Osteoblast (primary cell): ENCODE results near the gene ACOT7. TPM values are rescaled to one million over a fixed set of nuclear protein-coding genes. Genes with fewer than 3 reads are reported as not detected.

Experiments
- DNase-seq: peaks from one replicate; pipeline ENCODE4 v3.0.0; 2011; ENCODE audit warnings: low spot score, mixed read lengths; ENCODE audit not compliant: insufficient read length; ENCODE audit errors: missing footprints
- H2AFZ ChIP-seq: 2 replicates; pipeline ENCODE4 v1.6.0; 2011; ENCODE audit warnings: mild to moderate bottlenecking, low read length
- H3K27ac ChIP-seq: 2 replicates; pipeline ENCODE4 v1.5.1; 2011; ENCODE audit warnings: mild to moderate bottlenecking, low read depth, low read length, moderate library complexity
- H3K27me3 ChIP-seq: 2 replicates; pipeline ENCODE4 v1.6.0; 2012; ENCODE audit warnings: mild to moderate bottlenecking, control low read depth, inconsistent platforms, low read length, moderate library complexity; ENCODE audit not compliant: insufficient read depth
- H3K36me3 ChIP-seq: 2 replicates; pipeline ENCODE4 v1.5.1; 2011; ENCODE audit warnings: mild to moderate bottlenecking, low read length, control low read depth, moderate library complexity; ENCODE audit not compliant: insufficient read depth
- H3K4me1 ChIP-seq: 2 replicates; pipeline ENCODE4 v1.5.1; 2011; ENCODE audit warnings: mild to moderate bottlenecking, low read length, control low read depth, moderate library complexity; ENCODE audit not compliant: insufficient read depth
- H3K4me2 ChIP-seq: 2 replicates; pipeline ENCODE4 v1.6.0; 2011; ENCODE audit warnings: mild to moderate bottlenecking, low read length; ENCODE audit not compliant: insufficient read depth
- H3K4me3 ChIP-seq: fragments of 200-600 bp; sonication (generic); 3 replicates; pipeline ENCODE4 v1.5.1; 2012; ENCODE audit warnings: mild to moderate bottlenecking, low read length, inconsistent platforms; ENCODE audit not compliant: insufficient read depth
- H3K79me2 ChIP-seq: 2 replicates; pipeline ENCODE4 v1.6.0; 2012; ENCODE audit warnings: mild to moderate bottlenecking, low read length, control low read depth, inconsistent platforms; ENCODE audit not compliant: insufficient read depth
- H3K9me3 ChIP-seq: 2 replicates; pipeline ENCODE4 v1.5.1; 2011; ENCODE audit warnings: low read depth, low read length, control low read depth
- H4K20me1 ChIP-seq: 2 replicates; pipeline ENCODE4 v1.6.0; 2012; ENCODE audit warnings: mild to moderate bottlenecking, low read length, control low read depth; ENCODE audit not compliant: insufficient read depth
- CTCF ChIP-seq: IDR thresholded peaks from 2 replicates; pipeline ENCODE4 v1.5.1; 2011; ENCODE audit warnings: mild to moderate bottlenecking, low read depth, low read length, moderate library complexity; ENCODE audit errors: extremely low read depth
- total RNA-seq: library from RNA; depleted of rRNA; stranded (reverse); fragments of >200 nt; gene quantifications from 2 replicates; pipeline ENCODE4 v1.2.3, GENCODE V29; 2012

ACOT7 gene
- total RNA-seq, 1 donor: 10.9 TPM

GRCh38 chr1:6348511-6349191 is 44.9 kb downstream of the ACOT7 start:
- DNase-seq: peak; percentile 94
- H3K4me2 ChIP-seq: peak overlapping the region; percentile 41
- no peaks in the 10 kb centered on the region for H3K27me3 ChIP-seq
- peaks cover 4% of the 10 kb centered on the region for H4K20me1 ChIP-seq
- TF ChIP-seq CTCF: no peak
- H3K79me2 ChIP-seq: peaks cover 16% of the 10 kb centered on the region
- H3K36me3 ChIP-seq: peaks cover 5% of the 10 kb centered on the region
- H3K4me3 ChIP-seq: peak overlapping the region; percentile 4
- H3K4me1 ChIP-seq: peaks cover 12% of the 10 kb centered on the region
- peak overlapping the region; percentile 91 for H2AFZ ChIP-seq
- peak overlapping the region; percentile 70 for H3K27ac ChIP-seq
- no peaks in the 10 kb centered on the region for H3K9me3 ChIP-seq

- Histone ChIP-seq H3K36me3 (peaks cover 5% of the 10 kb centered on the region), H3K4me1 (peaks cover 12% of the 10 kb centered on the region), H2AFZ (peak overlapping the region; percentile 91), H3K4me3 (peak overlapping the region; percentile 4), H4K20me1 (peaks cover 9% of the 10 kb centered on the region), H3K27me3 (no peaks in the 10 kb centered on the region), H3K79me2 (peaks cover 16% of the 10 kb centered on the region), H3K9me3 (no peaks in the 10 kb centered on the region), H3K4me2 (peak overlapping the region; percentile 41), H3K27ac (peak overlapping the region; percentile 70)
- DNase-seq: peak; percentile 95
- peak; percentile 65 for TF ChIP-seq CTCF
Observed at GRCh38 chr1:6347641-6348487, 45.7 kb downstream of the ACOT7 start.

GRCh38 chr1:6345460-6345859 is 48.1 kb downstream of the ACOT7 start:
- no peaks in the 10 kb centered on the region for H3K9me3 ChIP-seq
- H3K27ac ChIP-seq: no peak overlapping the region
- no peak overlapping the region for H3K4me3 ChIP-seq
- H3K27me3 ChIP-seq: no peaks in the 10 kb centered on the region
- no peak overlapping the region for H3K4me2 ChIP-seq
- DNase-seq: peak; percentile 55
- peaks cover 9% of the 10 kb centered on the region for H4K20me1 ChIP-seq
- no peak overlapping the region for H2AFZ ChIP-seq
- peaks cover 15% of the 10 kb centered on the region for H3K4me1 ChIP-seq
- TF ChIP-seq CTCF: no peak
- H3K36me3 ChIP-seq: peaks cover 5% of the 10 kb centered on the region
- peaks cover 1% of the 10 kb centered on the region for H3K79me2 ChIP-seq

GRCh38 chr1:6345009-6345408 is 48.6 kb downstream of the ACOT7 start:
- TF ChIP-seq CTCF: no peak
- Histone ChIP-seq H3K4me1 (peaks cover 15% of the 10 kb centered on the region), H2AFZ (no peak overlapping the region), H4K20me1 (peaks cover 9% of the 10 kb centered on the region), H3K27ac (no peak overlapping the region), H3K4me2 (no peak overlapping the region), H3K79me2 (no peaks in the 10 kb centered on the region), H3K27me3 (no peaks in the 10 kb centered on the region), H3K36me3 (peaks cover 5% of the 10 kb centered on the region), H3K4me3 (no peak overlapping the region), H3K9me3 (no peaks in the 10 kb centered on the region)
- DNase-seq: peak; percentile 19
